Measurements from ENCODE around the gene DDX21.

DNA sequence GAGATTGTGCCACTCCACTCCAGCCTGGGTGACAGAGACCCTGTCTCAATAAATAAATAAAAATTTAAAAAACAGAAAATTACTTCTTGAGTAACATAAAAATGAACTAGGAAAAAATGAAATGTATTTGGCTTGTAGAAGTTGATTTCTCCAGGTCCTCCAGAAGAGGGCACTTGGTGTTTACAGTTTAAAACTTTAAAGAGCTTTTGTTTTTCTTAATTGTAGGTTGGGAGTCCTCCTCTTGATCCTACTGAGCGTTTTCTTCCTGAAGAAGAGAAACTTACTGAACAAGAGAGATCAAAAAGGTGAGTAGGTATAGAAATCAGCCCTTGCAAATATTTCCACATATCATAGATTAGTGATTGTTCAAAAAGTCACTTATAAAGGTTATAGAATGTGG lies 48.9 kb downstream of the DDX21 start:
- TF ChIP-seq EZH2 (IDR thresholded peaks at IDR 0.05; ENCODE audit: insufficient read depth, poor library complexity, severe bottlenecking) (no peak), EZH2phosphoT487 (IDR thresholded peaks at IDR 0.05; ENCODE audit: insufficient read depth, low read depth) (no peak)
